Brain pericyte (primary cell): ENCODE measurements around the gene RPP38.

Experiments
- DNase-seq: peaks from one replicate; pipeline ENCODE4 v3.0.0-alpha.2; 2012; ENCODE audit warnings: low read depth, low spot score

RPP38 gene

GRCh38 chr10:15152556-15152955, 55.4 kb downstream of the RPP38 start:
- DNase-seq, result no peak
